ENCODE data around the gene CTNNBIP1. TPM values are rescaled to one million over a fixed set of nuclear protein-coding genes. Genes with fewer than 3 reads are reported as not detected.

Gene CTNNBIP1
- total and polyA plus RNA-seq, 2 donors (not counting 3 experiments of a cell fraction or from before 2014, with no cell fraction given): 26.6 to 31.7 TPM

- peak overlapping the region; percentile 76 for H3K4me2 ChIP-seq (ENCODE audit: insufficient read depth, low read length)
- DNase-seq (ENCODE audit: low read depth, low spot score) (peak; percentile 23), FAIRE-seq (no peak)
- no peaks in the 10 kb centered on the region for H3K27me3 ChIP-seq (ENCODE audit: control insufficient read depth in 2 of 2, insufficient read depth in 2 of 2, low read length in 2 of 2)
- peak overlapping the region; percentile 61 to 65 (median 63) for H3K4me3 ChIP-seq (replicated peaks in 1 of 3; ENCODE audit: insufficient read depth in 1 of 3, low read depth in 1 of 3, low read length in 3 of 3)
- H3K27ac ChIP-seq (ENCODE audit: insufficient read depth, low read depth, low read length): peak overlapping the region; percentile 26
- CTCF ChIA-PET: interaction anchor here (0.8 kb wide), 1 partner anchor 34 kb away, joined by 3 read pairs; the partner anchor contains the start of genes LZIC and NMNAT1
- H3K9ac ChIP-seq (replicated peaks; ENCODE audit: extremely low read depth, insufficient read depth, low read length): peak overlapping the region; percentile 84
- H3K9me3 ChIP-seq (replicated peaks; ENCODE audit: control insufficient read depth, insufficient read depth, low read length): no peaks in the 10 kb centered on the region
- dilution Hi-C loops (cut with MboI; ENCODE audit: extremely low pct_ligation_motif_present, low sequenced_read_pairs): no loop called here
- peak overlapping the region; percentile 92 for H2AFZ ChIP-seq (ENCODE audit: low read depth, low read length)
- H4K20me1 ChIP-seq (replicated peaks; ENCODE audit: control insufficient read depth, extremely low read depth, insufficient read depth, low read length): no peaks in the 10 kb centered on the region
- H3K36me3 ChIP-seq (ENCODE audit: control insufficient read depth in 2 of 2, extremely low read depth in 1 of 2, insufficient read depth in 2 of 2, low read length in 2 of 2): no peaks in the 10 kb centered on the region
- intact Hi-C loops (cut with micrococcal nuclease): loop anchor here (1.0 kb wide), 6 partner anchors 11 to 321 kb away; partner anchors contain the start of genes LZIC, NMNAT1, TMEM201 and UBE4B
- no peaks in the 10 kb centered on the region for H3K9me1 ChIP-seq (replicated peaks; ENCODE audit: control insufficient read depth, extremely low read depth, insufficient read depth, low read length)
- H3K4me1 ChIP-seq (ENCODE audit: control insufficient read depth, extremely low read depth, insufficient read depth, low read length): peaks cover 11% of the 10 kb centered on the region
- H3K79me2 ChIP-seq (ENCODE audit: control insufficient read depth, insufficient read depth, low read length): peaks cover 5% of the 10 kb centered on the region
- TSS peak; percentile 53 for BruUV-seq (replicated peaks)
- TF ChIP-seq EZH2 (IDR thresholded peaks at IDR 0.05; ENCODE audit: borderline replicate concordance, low read depth, low read length, severe bottlenecking): no peak
- TF ChIP-seq MYC (IDR thresholded peaks at IDR 0.05; ENCODE audit: low read depth, low read length): no peak
- no peak for TF ChIP-seq POLR2AphosphoS5 (IDR thresholded peaks at IDR 0.05; ENCODE audit: insufficient read depth, low read depth, low read length)
- no peak for TF ChIP-seq MAX (IDR thresholded peaks at IDR 0.05; ENCODE audit: insufficient read depth, insufficient read length)
- TF ChIP-seq CTCF (IDR thresholded peaks at IDR 0.05; ENCODE audit: extremely low read depth in 1 of 2, insufficient read depth in 1 of 2, low read depth in 1 of 2, low read length in 2 of 2): no peak
- TF ChIP-seq FOS (IDR thresholded peaks at IDR 0.05; ENCODE audit: borderline replicate concordance, insufficient read depth, low read length): no peak
- no peak for TF ChIP-seq JUN (IDR thresholded peaks at IDR 0.05; ENCODE audit: borderline replicate concordance, insufficient read depth, insufficient read length, low read depth)
- TF ChIP-seq GATA2 (IDR thresholded peaks at IDR 0.05; ENCODE audit: insufficient read depth, insufficient read length, low read depth, low read length): no peak
- TF ChIP-seq POLR2A (IDR thresholded peaks at IDR 0.05; ENCODE audit: low read depth, low read length): no peak
- POLR2A ChIA-PET: no interaction called here
Measured at GRCh38 chr1:9909234-9910046, 629 bp downstream of the CTNNBIP1 start.
